ENCODE results near the gene RRP1.

GRCh38 chr21:43802713-43803313 lies 13.4 kb downstream of the RRP1 start:
- TF ChIP-seq GATA2 (IDR thresholded peaks at IDR 0.05; ENCODE audit: low read depth, low read length) = no peak
- TF ChIP-seq GATA3 (IDR thresholded peaks at IDR 0.05; ENCODE audit: low read depth, low read length) = no peak

All from SH-SY5Y (cell line).